H1 (cell line): Measurements from ENCODE around the gene KRTAP10-7. TPM values are rescaled to one million over a fixed set of nuclear protein-coding genes. Genes with fewer than 3 reads are reported as not detected.

Experiments used
- HDAC6 ChIP-seq: IDR thresholded peaks from one replicate; pipeline ENCODE4 v1.7.1; 2012; ENCODE audit warnings: low read depth, mild to moderate bottlenecking, inconsistent platforms, low read length, moderate library complexity
- polyA plus RNA-seq, 7 experiments: library from polyadenylated mRNA; depleted of rRNA in 3 of 7; stranded (reverse) in 5 of 7; unstranded in 2 of 7; fragments of >200 nt in 5 of 7; fragments of 200-250 nt in 2 of 7; gene quantifications; 1 replicate in 5 of 7; 2 replicates in 1 of 7; 4 replicates in 1 of 7; pipeline versions ENCODE4 v1.2.1 to v1.2.3, GENCODE V29; 2011 to 2013; ENCODE audit warnings: missing spikeins in 2 of 7, mixed read lengths in 2 of 7
- total RNA-seq: library from RNA; stranded (reverse); fragmentation: NEBNext Ultra II Directional; extraction: Animal tissue kit (Norgen Biotek cat#: 25700); gene quantifications from 2 replicates; pipeline ENCODE4 v1.2.1, GENCODE V29; 2021

Gene KRTAP10-7
- total and polyA plus RNA-seq, 2 of the 8 experiments (the other 6 are each of a cell fraction or from before 2014, with no cell fraction given), result not detected

DNA sequence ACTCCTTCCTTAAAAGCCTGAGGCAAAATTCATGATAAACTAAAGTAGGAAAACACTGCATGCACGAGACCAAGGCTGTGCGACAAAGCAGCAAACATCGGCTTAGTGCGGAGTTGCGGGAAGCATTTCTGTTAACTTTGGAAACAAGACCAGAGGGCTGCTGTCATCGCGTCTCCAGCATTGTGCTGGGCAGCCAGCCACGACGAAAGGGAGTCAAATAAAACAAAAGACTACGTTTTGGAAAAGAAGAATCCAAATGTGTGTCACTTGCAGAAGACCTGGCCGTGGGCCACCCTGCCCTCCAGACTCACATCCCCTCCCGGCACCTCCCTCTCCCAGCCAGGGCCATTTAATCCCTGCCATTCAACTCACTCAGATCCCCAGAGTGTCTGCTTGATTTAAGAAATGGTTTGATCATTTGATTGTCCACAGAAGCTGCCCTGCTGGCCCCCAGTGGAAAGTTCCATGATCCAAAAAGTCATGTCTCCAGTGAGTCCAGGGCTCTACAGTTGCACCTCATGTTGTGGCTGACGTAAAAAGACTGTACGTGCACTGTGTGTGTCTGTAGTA lies 43.4 kb downstream of the KRTAP10-7 start (continued):
- TF ChIP-seq HDAC6, result no peak
